HG02981 (cell line): ENCODE measurements around the gene AREL1.
"Not testable (repeated sequence)": the region's sequence is repeated elsewhere in the genome, so short reads cannot be mapped to it uniquely, and the experiment has no call there.

Experiments
- ATAC-seq: cut with Tn5 transposase; IDR thresholded peaks from one replicate; pipeline ENCODE4 v1.9.1; 2021; ENCODE audit warnings: mild to moderate bottlenecking, moderate library complexity; ENCODE audit not compliant: unreplicated experiment

The AREL1 gene

GRCh38 chr14:74712499-74713394 is at the start of gene AREL1, which contains the start of gene FCF1:
AREL1 (minus strand) TSS chr14:74713080; CDS start chr14:74685615, 27,465 bp downstream.
FCF1 (plus strand) TSS chr14:74713144; CDS start chr14:74713198, 54 bp downstream.
- peak; percentile 96 for ATAC-seq

- not testable (repeated sequence) for ATAC-seq
Measured at GRCh38 chr14:74758505-74758904, 45.6 kb upstream of the AREL1 start.

GRCh38 chr14:74756326-74756725 is 43.4 kb upstream of the AREL1 start:
- ATAC-seq, result no peak

GRCh38 chr14:74754899-74755298 is 42.0 kb upstream of the AREL1 start:
- ATAC-seq, result no peak

- ATAC-seq, result no peak
Measured at GRCh38 chr14:74754157-74754556, 41.3 kb upstream of the AREL1 start.

- ATAC-seq, result no peak
Measured at GRCh38 chr14:74747237-74747636, 34.4 kb upstream of the AREL1 start.

- no peak for ATAC-seq
Measured at GRCh38 chr14:74739293-74740030, 26.6 kb upstream of the AREL1 start.

- ATAC-seq, result no peak
Measured at GRCh38 chr14:74737753-74738325, 25.0 kb upstream of the AREL1 start.

- no peak for ATAC-seq
Measured at GRCh38 chr14:74735125-74735524, 22.2 kb upstream of the AREL1 start.

- no peak for ATAC-seq
Measured at GRCh38 chr14:74733221-74733620, 20.3 kb upstream of the AREL1 start.

- ATAC-seq, result no peak
Measured at GRCh38 chr14:74732387-74732786, 19.5 kb upstream of the AREL1 start.

- ATAC-seq, result no peak
Measured at GRCh38 chr14:74723134-74723533, 10.3 kb upstream of the AREL1 start.

- ATAC-seq, result no peak
Measured at GRCh38 chr14:74720526-74720925, 7.6 kb upstream of the AREL1 start.

GRCh38 chr14:74713395-74713735 is 485 bp upstream of the AREL1 start:
- no peak for ATAC-seq

GRCh38 chr14:74711651-74712050 is 1.2 kb downstream of the AREL1 start:
- ATAC-seq, result no peak

- ATAC-seq, result no peak
Measured at GRCh38 chr14:74710480-74710879, 2.4 kb downstream of the AREL1 start.

GRCh38 chr14:74705613-74706500 is 7.0 kb downstream of the AREL1 start:
- ATAC-seq, result no peak

GRCh38 chr14:74704656-74705055 is 8.2 kb downstream of the AREL1 start:
- no peak for ATAC-seq

- ATAC-seq, result no peak
Measured at GRCh38 chr14:74703043-74703442, 9.8 kb downstream of the AREL1 start.

GRCh38 chr14:74702293-74702692 is 10.6 kb downstream of the AREL1 start:
- ATAC-seq, result no peak

- no peak for ATAC-seq
Measured at GRCh38 chr14:74698465-74698864, 14.4 kb downstream of the AREL1 start.
